ENCODE data around the gene PDZD2.
"Not testable (repeated sequence)": the region's sequence is repeated elsewhere in the genome, so short reads cannot be mapped to it uniquely, and the experiment has no call there.

Gene PDZD2

DNA sequence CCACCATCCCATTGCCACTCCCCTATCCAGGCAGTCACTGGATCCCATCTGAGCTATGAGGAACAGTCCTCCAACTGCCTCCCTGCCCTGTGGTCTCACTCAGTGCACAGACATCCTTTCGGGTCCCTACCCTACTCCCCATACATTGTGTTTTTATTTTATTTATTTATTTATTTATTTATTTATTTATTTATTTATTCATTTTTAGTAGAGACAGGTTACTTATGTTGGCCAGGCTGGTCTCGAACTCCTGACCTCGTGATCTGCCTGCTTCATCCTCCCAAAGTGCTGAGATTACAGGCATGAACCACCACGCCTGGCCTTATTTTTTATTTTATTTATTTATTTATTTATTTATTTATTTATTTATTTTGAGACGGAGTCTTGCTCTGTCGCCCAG, 137.4 kb downstream of the PDZD2 start:
- not testable (repeated sequence) for DNase-seq

GRCh38 chr5:31776976-31777651, 138.2 kb downstream of the PDZD2 start:
- DNase-seq: no peak

DNA sequence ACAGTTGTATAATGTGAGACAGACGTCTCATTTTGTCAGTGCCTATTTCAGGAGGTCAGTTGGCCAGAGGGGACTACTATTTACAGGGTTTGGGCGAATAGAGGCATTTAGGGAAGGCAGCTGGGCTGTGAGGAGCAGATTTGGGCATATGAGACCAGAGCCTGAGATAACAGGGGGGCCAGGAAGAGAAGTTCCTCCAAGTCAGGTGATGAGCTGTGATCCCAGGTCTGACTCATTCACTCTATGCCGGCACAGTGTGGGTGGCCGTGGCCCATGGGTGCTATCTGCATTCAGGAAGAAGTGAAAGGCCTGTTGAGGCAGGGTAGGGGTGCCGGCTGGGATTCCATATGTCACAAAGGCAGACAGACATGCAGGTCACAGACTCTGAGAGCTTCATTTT, 142.8 kb downstream of the PDZD2 start:
- no peak for DNase-seq

- DNase-seq: no peak
Measured at GRCh38 chr5:31783086-31783645, 144.2 kb downstream of the PDZD2 start.

GRCh38 chr5:31783731-31784130, 144.8 kb downstream of the PDZD2 start:
- no peak for DNase-seq

GRCh38 chr5:31786090-31786631, 147.2 kb downstream of the PDZD2 start:
- DNase-seq: no peak

DNA sequence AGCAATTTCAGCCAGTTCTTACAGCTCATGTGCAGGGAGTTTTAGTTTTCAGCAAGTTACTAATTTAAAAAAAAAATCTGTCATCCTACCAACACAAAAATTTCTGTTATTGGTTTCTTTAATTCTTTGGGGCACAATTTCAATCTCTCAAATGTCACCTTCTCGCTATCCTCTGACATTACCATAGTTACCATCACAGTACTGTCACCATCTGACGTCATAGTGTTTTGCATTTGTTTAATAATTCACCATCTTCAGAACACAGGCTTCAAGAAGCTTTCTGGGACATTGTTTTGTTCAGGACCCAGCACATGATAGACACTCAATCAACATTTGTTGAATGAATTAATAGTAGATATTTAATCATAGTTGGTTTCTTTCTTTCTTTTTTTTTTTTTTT, 155.1 kb downstream of the PDZD2 start:
- DNase-seq: no peak

DNA sequence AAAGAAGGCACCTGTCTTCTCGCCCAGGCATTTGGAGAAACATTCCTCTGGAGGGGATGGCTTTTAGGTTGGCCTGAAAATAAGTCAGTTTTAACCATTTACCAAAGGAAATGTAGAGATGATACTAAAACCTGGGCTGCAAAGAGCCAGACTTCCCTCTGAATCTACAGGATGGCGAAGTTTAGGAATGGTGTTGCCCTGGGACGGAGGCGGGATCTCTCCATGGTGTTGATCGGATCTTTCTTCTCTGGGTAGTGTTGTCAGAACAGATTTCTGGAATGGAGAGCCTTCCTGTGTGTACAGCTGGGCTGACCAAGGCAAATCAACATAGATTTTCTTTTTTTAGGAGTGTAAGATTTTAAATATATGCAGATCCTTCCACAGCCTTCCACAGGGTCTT, 159.2 kb downstream of the PDZD2 start:
- DNase-seq: no peak

DNA sequence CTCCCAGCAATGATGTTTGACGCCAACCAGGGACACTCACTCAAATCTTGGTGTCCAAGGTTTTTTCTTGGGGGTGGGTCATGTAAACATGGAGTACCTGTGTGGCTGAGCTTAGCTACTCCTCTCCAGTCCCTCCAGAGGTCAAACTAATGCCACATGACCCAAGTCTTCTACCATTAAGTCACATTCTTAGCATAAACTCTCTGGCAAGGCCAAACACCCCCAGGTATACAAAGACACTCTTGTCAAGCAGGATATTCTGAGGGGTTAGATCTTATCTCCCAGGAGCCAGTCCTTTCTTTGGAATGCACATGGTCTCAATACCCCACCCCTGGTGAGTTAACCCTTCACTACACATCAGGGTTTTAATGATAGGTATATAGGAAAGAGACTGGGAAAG, 161.4 kb downstream of the PDZD2 start:
- no peak for DNase-seq

GRCh38 chr5:31805785-31806400, 167.0 kb downstream of the PDZD2 start:
- DNase-seq: no peak

GRCh38 chr5:31806561-31806960, 167.6 kb downstream of the PDZD2 start:
- no peak for DNase-seq

- DNase-seq: no peak
Measured at GRCh38 chr5:31807789-31808540, 169.0 kb downstream of the PDZD2 start.

DNA sequence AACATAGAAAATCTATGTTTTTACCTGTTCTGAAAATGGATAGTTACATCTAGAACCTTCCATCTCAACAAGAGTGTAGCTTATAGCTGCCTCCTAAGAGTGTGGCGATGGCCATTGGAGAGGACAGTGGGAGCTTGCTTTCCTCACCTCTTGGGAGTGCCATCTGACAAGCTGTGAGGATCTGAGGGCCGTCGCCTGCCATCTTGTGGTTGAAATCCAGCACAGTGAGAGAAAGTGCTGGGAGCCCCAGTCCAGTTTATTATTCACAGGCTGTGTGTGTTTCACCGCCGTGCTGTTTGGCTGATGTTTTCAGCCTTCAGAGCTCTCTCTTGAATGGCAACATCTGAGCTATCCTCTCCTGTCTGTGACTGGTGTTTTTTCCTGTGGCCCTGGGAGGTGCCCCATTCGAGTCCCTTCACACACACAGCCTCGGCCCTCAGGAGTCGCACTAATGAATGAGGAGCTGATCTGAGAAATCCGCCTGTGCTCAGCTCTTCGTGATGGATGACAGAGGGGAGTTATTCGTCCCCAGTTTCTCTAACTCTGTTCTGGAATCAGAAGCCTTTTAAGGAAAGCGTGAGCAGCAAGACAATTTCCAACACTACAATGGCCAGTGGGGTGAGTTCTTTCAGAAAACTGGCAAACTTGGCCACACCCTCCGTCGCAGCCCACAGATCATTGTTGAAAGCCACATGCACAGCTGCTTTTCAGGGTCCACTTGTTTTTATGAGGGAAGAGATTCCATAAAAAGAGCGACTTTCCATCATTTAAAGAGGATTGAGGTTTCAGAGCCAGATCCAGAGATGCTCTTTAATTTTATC, 170.3 kb downstream of the PDZD2 start:
- peak; percentile 62 for DNase-seq

DNA sequence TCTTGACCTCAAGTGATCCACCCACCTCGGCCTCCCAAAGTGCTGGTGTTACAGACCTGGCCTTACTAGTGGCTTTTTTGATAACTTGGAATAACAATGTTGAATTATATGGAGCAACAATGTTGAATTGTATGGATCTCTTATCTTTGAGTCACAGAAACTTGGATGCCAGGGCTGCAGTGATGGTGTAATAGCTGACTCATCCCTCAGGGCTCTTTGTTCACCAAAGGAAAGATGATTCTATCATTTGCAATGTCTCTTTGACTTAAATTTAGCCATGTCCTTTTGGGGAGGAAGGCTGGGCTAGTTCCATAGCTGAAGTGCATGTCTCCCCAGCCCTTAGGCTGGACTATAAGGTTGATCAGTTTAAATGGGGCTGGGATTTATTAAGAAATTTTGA, 172.3 kb downstream of the PDZD2 start:
- peak; percentile 75 for DNase-seq

DNA sequence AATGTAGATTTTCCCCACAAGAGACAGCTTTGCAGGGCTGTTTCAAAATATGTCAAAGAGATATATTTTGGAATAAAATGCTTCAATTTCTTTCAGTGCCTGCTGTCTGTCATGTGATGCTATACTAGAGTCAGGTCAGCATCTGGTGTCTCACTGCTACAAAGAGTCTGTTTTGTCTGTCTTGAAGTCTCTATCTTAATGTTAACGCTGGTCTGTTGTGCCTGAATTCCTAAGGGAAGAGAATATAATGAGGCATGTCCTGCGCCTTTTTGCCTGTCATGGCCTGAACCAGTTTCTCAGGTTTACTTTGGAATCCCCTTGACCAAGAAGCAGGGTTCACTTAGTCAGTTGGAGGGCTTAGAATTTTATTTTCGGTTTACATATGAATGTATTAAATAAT, 176.4 kb downstream of the PDZD2 start:
- no peak for DNase-seq

DNA sequence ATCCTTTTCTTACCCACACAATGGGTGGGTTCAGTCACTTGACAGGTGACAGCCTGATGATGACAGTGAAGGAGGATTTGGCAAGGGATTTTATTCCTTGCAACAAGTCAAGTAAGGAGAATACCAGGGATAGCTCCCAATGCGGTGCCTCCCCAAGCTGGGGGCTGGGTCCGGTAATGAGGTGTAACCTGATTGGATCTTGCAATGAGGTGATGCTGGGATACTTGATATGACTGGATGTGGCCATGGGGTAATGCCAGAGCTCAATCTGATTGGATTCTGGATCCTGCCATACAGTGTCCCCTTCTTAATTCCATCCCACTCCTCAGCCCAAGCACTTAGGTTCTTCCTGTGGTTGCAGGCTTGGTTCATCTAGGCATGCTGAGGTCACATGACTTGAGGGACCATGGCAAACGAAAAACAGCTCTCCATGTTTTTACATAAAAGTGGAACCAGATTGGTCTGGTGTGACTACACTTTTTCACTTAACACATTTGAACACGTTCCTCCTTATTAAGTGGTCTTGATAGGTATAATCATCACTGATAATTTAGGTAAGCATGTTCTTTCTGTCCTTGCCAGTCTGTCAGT, 181.1 kb downstream of the PDZD2 start:
- DNase-seq: no peak

DNA sequence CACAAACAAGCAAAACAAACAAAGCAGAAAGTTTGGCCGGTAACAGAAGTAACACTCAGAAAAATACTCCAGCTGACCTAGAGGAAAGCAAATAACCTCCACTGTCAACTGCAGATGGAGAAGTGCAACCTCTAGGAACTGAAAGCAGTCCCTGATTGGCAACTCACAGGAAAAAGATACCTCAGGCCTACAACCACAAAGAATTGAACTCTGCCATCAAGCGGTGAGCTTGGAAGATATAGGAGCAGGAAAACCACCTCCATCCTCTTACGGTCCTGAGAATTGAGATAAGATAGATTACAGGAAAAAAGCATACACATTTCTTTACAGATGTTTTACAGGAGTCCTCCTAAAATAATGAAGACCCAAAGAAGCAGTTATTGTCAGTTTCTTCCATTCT, 184.5 kb downstream of the PDZD2 start:
- DNase-seq: no peak

DNA sequence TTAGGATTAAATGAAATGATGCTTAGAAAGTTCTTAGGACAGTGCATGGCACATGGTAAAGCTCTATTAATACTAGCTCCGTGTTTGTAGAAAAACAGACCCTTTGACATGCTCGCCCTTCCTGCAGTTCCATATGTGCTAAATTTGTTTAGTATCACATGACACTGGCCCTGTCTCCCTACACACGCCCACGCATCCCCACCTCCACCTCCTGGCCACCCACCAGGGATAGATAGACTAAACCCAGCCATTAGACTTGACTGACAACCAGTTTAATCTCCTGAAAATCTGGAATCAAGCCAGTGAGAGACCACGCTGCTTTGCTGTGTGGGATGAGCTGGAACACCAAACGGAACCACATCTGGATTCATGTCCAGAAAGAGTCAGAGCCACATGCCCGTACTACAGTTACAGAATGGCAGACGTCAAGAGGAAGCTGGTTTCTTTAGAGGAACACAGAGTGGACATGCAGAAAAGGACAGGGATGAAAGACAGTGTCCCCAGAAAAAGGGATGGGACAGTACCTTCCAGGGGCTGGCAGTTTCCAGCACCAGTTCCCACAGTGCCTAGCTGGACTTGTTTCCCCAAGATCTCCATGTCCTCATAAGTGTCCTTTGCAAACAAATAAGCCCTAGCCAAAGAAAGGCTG, 186.1 kb downstream of the PDZD2 start:
- no peak for DNase-seq

- DNase-seq: peak; percentile 6
Measured at GRCh38 chr5:31825518-31826068, 186.7 kb downstream of the PDZD2 start.

DNA sequence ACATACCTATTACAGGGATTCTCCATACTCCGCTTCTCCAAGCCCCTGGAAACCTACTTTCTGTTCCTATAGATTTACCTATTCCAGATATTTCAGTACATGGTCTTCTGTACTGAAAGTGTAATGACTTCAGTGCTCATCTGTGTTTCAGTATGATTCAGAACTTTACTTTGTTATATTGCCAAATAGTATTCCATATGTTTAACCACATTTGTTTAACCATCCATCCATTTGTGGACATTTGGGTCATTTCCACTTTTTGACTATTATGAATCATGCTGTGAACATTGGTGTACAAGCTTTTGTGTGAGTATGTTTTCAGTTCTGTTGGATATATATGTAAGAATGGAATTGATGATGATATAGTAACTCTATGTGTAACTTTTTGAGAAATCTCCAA, 188.9 kb downstream of the PDZD2 start:
- DNase-seq: no peak

- DNase-seq: no peak
Measured at GRCh38 chr5:31832966-31833365, 194.0 kb downstream of the PDZD2 start.

All from amniotic stem cell (primary cell).